ENCODE data around the gene TMEM54. TPM values are rescaled to one million over a fixed set of nuclear protein-coding genes. Genes with fewer than 3 reads are reported as not detected.

TMEM54 gene
- total RNA-seq, 4 donors from 2014 or later: 330 to 1,204 (median 846) TPM

- no peak overlapping the region for H3K27ac ChIP-seq
- H3K4me3 ChIP-seq: no peak overlapping the region
- WGBS, 2 donors (ENCODE audit: low coverage in 1 of 2): 95% methylated on average over 3 of the region's 3 CpGs; no CpG with 5 or more reads in 1 of the 2 donors
- TF ChIP-seq POLR2A (IDR thresholded peaks at IDR 0.05) (no peak), EP300 (IDR thresholded peaks at IDR 0.05; ENCODE audit: low read depth) (no peak), POLR2AphosphoS5 (IDR thresholded peaks at IDR 0.05) (no peak)
- TF ChIP-seq, protein P1, sequence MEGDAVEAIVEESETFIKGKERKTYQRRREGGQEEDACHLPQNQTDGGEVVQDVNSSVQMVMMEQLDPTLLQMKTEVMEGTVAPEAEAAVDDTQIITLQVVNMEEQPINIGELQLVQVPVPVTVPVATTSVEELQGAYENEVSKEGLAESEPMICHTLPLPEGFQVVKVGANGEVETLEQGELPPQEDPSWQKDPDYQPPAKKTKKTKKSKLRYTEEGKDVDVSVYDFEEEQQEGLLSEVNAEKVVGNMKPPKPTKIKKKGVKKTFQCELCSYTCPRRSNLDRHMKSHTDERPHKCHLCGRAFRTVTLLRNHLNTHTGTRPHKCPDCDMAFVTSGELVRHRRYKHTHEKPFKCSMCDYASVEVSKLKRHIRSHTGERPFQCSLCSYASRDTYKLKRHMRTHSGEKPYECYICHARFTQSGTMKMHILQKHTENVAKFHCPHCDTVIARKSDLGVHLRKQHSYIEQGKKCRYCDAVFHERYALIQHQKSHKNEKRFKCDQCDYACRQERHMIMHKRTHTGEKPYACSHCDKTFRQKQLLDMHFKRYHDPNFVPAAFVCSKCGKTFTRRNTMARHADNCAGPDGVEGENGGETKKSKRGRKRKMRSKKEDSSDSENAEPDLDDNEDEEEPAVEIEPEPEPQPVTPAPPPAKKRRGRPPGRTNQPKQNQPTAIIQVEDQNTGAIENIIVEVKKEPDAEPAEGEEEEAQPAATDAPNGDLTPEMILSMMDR (IDR thresholded peaks at IDR 0.05): no peak
- no peak for DNase-seq
- peaks cover 0 to 17% (median 3%) of the 10 kb centered on the region in 4 donors for H3K36me3 ChIP-seq
- intact Hi-C loops (cut with DNase I; ENCODE audit: low total_unique reads): no loop called here
- peaks cover 0 to 4% (median 0%) of the 10 kb centered on the region in 4 donors for H3K4me1 ChIP-seq
- no peaks in the 10 kb centered on the region for H3K27me3 ChIP-seq
- in situ Hi-C loops (cut with MboI; ENCODE audit: low pct_ligation_motif_present in 1 of 4, low pct_unique_long_range_greater_than_20kb in 1 of 4, low sequenced_read_pairs in 3 of 4): loop anchor here in 1 of 4 donors (10.0 kb wide), 1 partner anchor 157 kb away; the partner anchor contains the start of gene SYNC
- no peaks in the 10 kb centered on the region for H3K9me3 ChIP-seq
These were observed 39.1 kb downstream of the TMEM54 start for GRCh38 chr1:32861904-32862695.

GRCh38 chr1:32860566-32860965, 40.6 kb downstream of the TMEM54 start:
- no peak for DNase-seq
- H3K9me3 ChIP-seq: no peaks in the 10 kb centered on the region
- no peak for TF ChIP-seq POLR2A (IDR thresholded peaks at IDR 0.05)
- TF ChIP-seq, protein P1 (IDR thresholded peaks at IDR 0.05): no peak
- TF ChIP-seq POLR2AphosphoS5 (IDR thresholded peaks at IDR 0.05): no peak
- no peak for TF ChIP-seq EP300 (IDR thresholded peaks at IDR 0.05; ENCODE audit: low read depth)
- intact Hi-C loops (cut with DNase I; ENCODE audit: low total_unique reads) (no loop called here), in situ Hi-C loops (cut with MboI; ENCODE audit: low pct_ligation_motif_present in 1 of 4, low pct_unique_long_range_greater_than_20kb in 1 of 4, low sequenced_read_pairs in 3 of 4) (loop anchor here in 1 of 4 donors (10.0 kb wide), 1 partner anchor 156 kb away; the partner anchor contains the start of gene SYNC)
- no peak overlapping the region for H3K27ac ChIP-seq
- no peak overlapping the region for H3K4me3 ChIP-seq
- H3K36me3 ChIP-seq: peaks cover 0 to 26% (median 9%) of the 10 kb centered on the region in 4 donors
- H3K27me3 ChIP-seq: no peaks in the 10 kb centered on the region
- H3K4me1 ChIP-seq: peaks cover 0 to 4% (median 0%) of the 10 kb centered on the region in 4 donors

- WGBS, 2 donors (ENCODE audit: low coverage in 1 of 2): 86 to 95% methylated on average over 1 to 2 of the region's 2 CpGs
- peaks cover 0 to 26% (median 9%) of the 10 kb centered on the region in 4 donors for H3K36me3 ChIP-seq
- intact Hi-C loops (cut with DNase I; ENCODE audit: low total_unique reads): no loop called here
These were observed 41.3 kb downstream of the TMEM54 start for GRCh38 chr1:32859915-32860314.

GRCh38 chr1:32858791-32859190, 42.4 kb downstream of the TMEM54 start:
- H3K27me3 ChIP-seq: no peaks in the 10 kb centered on the region
- TF ChIP-seq POLR2A (IDR thresholded peaks at IDR 0.05) (no peak), EP300 (IDR thresholded peaks at IDR 0.05; ENCODE audit: low read depth) (no peak), POLR2AphosphoS5 (IDR thresholded peaks at IDR 0.05) (no peak)
- TF ChIP-seq, protein P1 (IDR thresholded peaks at IDR 0.05): no peak
- in situ Hi-C loops (cut with MboI; ENCODE audit: low pct_ligation_motif_present in 1 of 4, low pct_unique_long_range_greater_than_20kb in 1 of 4, low sequenced_read_pairs in 3 of 4) (no loop called here), intact Hi-C loops (cut with DNase I; ENCODE audit: low total_unique reads) (no loop called here)
- WGBS, 2 donors (ENCODE audit: low coverage in 1 of 2): 93 to 94% methylated on average over 6 to 7 of the region's 7 CpGs
- peaks cover 0 to 33% (median 9%) of the 10 kb centered on the region in 4 donors for H3K36me3 ChIP-seq
- DNase-seq: no peak
- no peaks in the 10 kb centered on the region for H3K4me1 ChIP-seq
- H3K27ac ChIP-seq: no peak overlapping the region
- no peak overlapping the region for H3K4me3 ChIP-seq
- no peaks in the 10 kb centered on the region for H3K9me3 ChIP-seq

More at GRCh38 chr1:32859915-32860314, 41.3 kb downstream of the TMEM54 start:
- Histone ChIP-seq H3K27me3 (no peaks in the 10 kb centered on the region), H3K9me3 (no peaks in the 10 kb centered on the region), H3K27ac (no peak overlapping the region), H3K4me1 (no peaks in the 10 kb centered on the region), H3K4me3 (no peak overlapping the region)
- in situ Hi-C loops (cut with MboI; ENCODE audit: low pct_ligation_motif_present in 1 of 4, low pct_unique_long_range_greater_than_20kb in 1 of 4, low sequenced_read_pairs in 3 of 4): loop anchor here in 1 of 4 donors (10.0 kb wide), 1 partner anchor 155 kb away; the partner anchor contains the start of gene SYNC
- DNase-seq: no peak
- TF ChIP-seq, protein P1 (IDR thresholded peaks at IDR 0.05): no peak
- TF ChIP-seq EP300 (IDR thresholded peaks at IDR 0.05; ENCODE audit: low read depth) (no peak), POLR2A (IDR thresholded peaks at IDR 0.05) (no peak), POLR2AphosphoS5 (IDR thresholded peaks at IDR 0.05) (no peak)

Data from transverse colon (tissue), 4 donors.